HCT116 (cell line): Measurements from ENCODE around the gene MCM8. TPM values are rescaled to one million over a fixed set of nuclear protein-coding genes. Genes with fewer than 3 reads are reported as not detected.

ENCODE experiments used
- ATAC-seq: fragments of 200-7000 bp; cut with Tn5 transposase; 2 replicates; pipeline ENCODE4 v1.9.1; 2020; ENCODE audit warnings: mild to moderate bottlenecking, moderate library complexity
- BruUV-seq: library from RNA; stranded (reverse); fragments of 400-500 nt; replicated peaks from 2 replicates; lab custom pipeline; 2021; lab: Mats Ljungman, UMichigan
- CTCF ChIA-PET: fragments of 300-600 bp; sonication (Branson Sonifier 250); formaldehyde crosslinking; loops from one replicate; lab custom pipeline; 2021; ENCODE audit warnings: antibody characterized with exemption; lab: Charles Lee
- POLR2A ChIA-PET: fragments of 300-600, 350-600 bp; sonication (Branson Sonifier 250); formaldehyde crosslinking; loops from one replicate; lab custom pipeline; 2021; ENCODE audit warnings: antibody characterized with exemption; lab: Charles Lee
- RAD21 ChIA-PET, 2 experiments: fragments of 300-600 bp; sonication (Branson Sonifier 250); formaldehyde crosslinking; loops; one replicate each; lab custom pipeline; 2023; ENCODE audit warnings: low total read pairs in 2 of 2; ENCODE audit not compliant: uncharacterized antibody in 2 of 2, unreplicated experiment in 2 of 2, low non-redundant PET in 1 of 2; lab: Charles Lee
- DNase-seq: peaks from one replicate; pipeline ENCODE4 v3.0.0-alpha.2; 2010; ENCODE audit warnings: low read depth, low spot score
- H2AFZ ChIP-seq: fragments of 200-600 bp; shearing (Covaris generic), sonication (generic); 2 replicates; pipeline ENCODE4 v1.6.1; 2017; ENCODE audit warnings: low read depth, mixed run types, mixed read lengths, antibody characterized with exemption, low read length; ENCODE audit not compliant: poor library complexity, severe bottlenecking
- H3K27ac ChIP-seq: 2 replicates; pipeline ENCODE4 v1.5.1; 2012; ENCODE audit warnings: low read depth, low read length
- H3K27me3 ChIP-seq: fragments of 200-600 bp; sonication (generic); 2 replicates; pipeline ENCODE4 v1.6.1; 2016; ENCODE audit warnings: mixed run types, low read length, mixed read lengths; ENCODE audit not compliant: insufficient read depth
- H3K36me3 ChIP-seq, 2 experiments: fragments of 200-500 bp in 1 of 2; fragments of 200-600 bp in 1 of 2; sonication (Bioruptor generic) in 1 of 2; sonication (generic) in 1 of 2; 2 replicates each; pipeline versions ENCODE4 v1.5.1 to v1.6.1; 2014 to 2016; ENCODE audit warnings: low read length in 2 of 2, inconsistent platforms in 1 of 2, mixed read lengths in 1 of 2, mixed run types in 1 of 2; ENCODE audit not compliant: insufficient read depth in 2 of 2, control insufficient read depth in 1 of 2
- H3K4me1 ChIP-seq, 2 experiments: fragments of 200-600 bp in 1 of 2; sonication (generic) in 1 of 2; 2 replicates each; pipeline versions ENCODE4 v1.5.1 to v1.6.1; 2012 to 2017; ENCODE audit warnings: low read length in 2 of 2, inconsistent platforms in 1 of 2, mild to moderate bottlenecking in 1 of 2, mixed read lengths in 1 of 2, mixed run types in 1 of 2, moderate library complexity in 1 of 2; ENCODE audit not compliant: insufficient read depth in 2 of 2, control insufficient read depth in 1 of 2
- H3K4me2 ChIP-seq: fragments of 200-600 bp; sonication (generic); 2 replicates; pipeline ENCODE4 v1.6.1; 2017; ENCODE audit warnings: mixed run types, low read length, mixed read lengths
- H3K4me3 ChIP-seq, 2 experiments: fragments of 200-600 bp in 1 of 2; sonication (generic) in 1 of 2; replicated peaks in 1 of 2; 2 replicates each; pipeline ENCODE4 v1.5.1; 2011 to 2016; ENCODE audit warnings: low read length in 2 of 2, control low read depth in 1 of 2, low read depth in 1 of 2, mild to moderate bottlenecking in 1 of 2, mixed read lengths in 1 of 2, mixed run types in 1 of 2
- H3K79me2 ChIP-seq: fragments of 200-600 bp; sonication (generic); 2 replicates; pipeline ENCODE4 v1.6.1; 2017; ENCODE audit warnings: mild to moderate bottlenecking, mixed run types, low read length, moderate library complexity, mixed read lengths; ENCODE audit not compliant: insufficient read depth
- H3K9ac ChIP-seq: fragments of 200-600 bp; sonication (generic); 2 replicates; pipeline ENCODE4 v1.6.1; 2016; ENCODE audit warnings: low read length, mixed read lengths
- H3K9me2 ChIP-seq: fragments of 200-600 bp; sonication (generic), shearing (Covaris generic); 2 replicates; pipeline ENCODE4 v1.6.1; 2017; ENCODE audit warnings: mixed run types, mild to moderate bottlenecking, moderate library complexity; ENCODE audit not compliant: insufficient read depth
- H3K9me3 ChIP-seq, 2 experiments: fragments of 200-500 bp in 1 of 2; fragments of 200-600 bp in 1 of 2; sonication (Bioruptor generic) in 1 of 2; sonication (generic) in 1 of 2; 2 replicates each; pipeline ENCODE4 v1.6.1; 2014 to 2017; ENCODE audit warnings: low read length in 2 of 2, mixed read lengths in 2 of 2, inconsistent platforms in 1 of 2, low read depth in 1 of 2, mild to moderate bottlenecking in 1 of 2, mixed run types in 1 of 2, moderate library complexity in 1 of 2; ENCODE audit not compliant: control insufficient read depth in 1 of 2, insufficient read depth in 1 of 2
- H4K20me1 ChIP-seq: fragments of 200-600 bp; sonication (generic), shearing (Covaris generic); 2 replicates; pipeline ENCODE4 v1.6.1; 2017; ENCODE audit warnings: mixed run types, mild to moderate bottlenecking, moderate library complexity; ENCODE audit not compliant: insufficient read depth
- ATF3 ChIP-seq: IDR thresholded peaks from 2 replicates; pipeline ENCODE4 v1.6.1; 2012
- CBX3 ChIP-seq: IDR thresholded peaks from 2 replicates; pipeline ENCODE4 v1.6.1; 2012; ENCODE audit warnings: low read depth
- CEBPB ChIP-seq: IDR thresholded peaks from 2 replicates; pipeline ENCODE4 v1.6.1; 2012; ENCODE audit warnings: low read depth
- CTCF ChIP-seq, 3 experiments: fragments of 200-600 bp in 1 of 3; sonication (generic) in 1 of 3; IDR thresholded peaks in 2 of 3; conservative IDR thresholded peaks in 1 of 3; 2 replicates each; pipeline ENCODE4 v1.5.1; 2012 to 2017; ENCODE audit warnings: low read depth in 2 of 3, low read length in 2 of 3, antibody characterized with exemption in 1 of 3, borderline replicate concordance in 1 of 3, control low read depth in 1 of 3, mild to moderate bottlenecking in 1 of 3, mixed read lengths in 1 of 3, mixed run types in 1 of 3, moderate library complexity in 1 of 3; ENCODE audit not compliant: insufficient read depth in 1 of 3
- EGR1 ChIP-seq: IDR thresholded peaks from 2 replicates; pipeline ENCODE4 v1.6.1; 2012; ENCODE audit warnings: low read depth
- ELF1 ChIP-seq: IDR thresholded peaks from 2 replicates; pipeline ENCODE4 v1.6.1; 2012; ENCODE audit warnings: low read depth, borderline replicate concordance
- EZH2 ChIP-seq: fragments of 200-600 bp; sonication (generic); IDR thresholded peaks from 2 replicates; pipeline ENCODE4 v1.6.1; 2017; ENCODE audit warnings: antibody characterized with exemption, mixed run types
- FOSL1 ChIP-seq: IDR thresholded peaks from 2 replicates; pipeline ENCODE4 v1.6.1; 2012; ENCODE audit warnings: low read depth
- JUND ChIP-seq: IDR thresholded peaks from 2 replicates; pipeline ENCODE4 v1.6.1; 2012
- MAX ChIP-seq: IDR thresholded peaks from 2 replicates; pipeline ENCODE4 v1.6.1; 2012
- POLR2A ChIP-seq: IDR thresholded peaks from 2 replicates; pipeline ENCODE4 v1.7.0; 2011; ENCODE audit warnings: borderline replicate concordance; ENCODE audit not compliant: insufficient read depth, insufficient read length; ENCODE audit errors: extremely low read depth
- POLR2AphosphoS5 ChIP-seq: IDR thresholded peaks from 2 replicates; pipeline ENCODE4 v1.6.1; 2011; ENCODE audit warnings: mild to moderate bottlenecking, low read depth, low read length, moderate library complexity
- REST ChIP-seq: IDR thresholded peaks from 2 replicates; pipeline ENCODE4 v1.6.1; 2012; ENCODE audit warnings: low read depth
- SRF ChIP-seq: IDR thresholded peaks from 2 replicates; pipeline ENCODE4 v1.6.1; 2012; ENCODE audit warnings: low read depth
- YY1 ChIP-seq: IDR thresholded peaks from 2 replicates; pipeline ENCODE4 v1.6.1; 2011; ENCODE audit warnings: low read length, low read depth, moderate library complexity, mild to moderate bottlenecking; ENCODE audit not compliant: insufficient replicate concordance; ENCODE audit errors: extremely low read depth
- ZFX ChIP-seq: fragments of 450-650 bp; IDR thresholded peaks from 2 replicates; pipeline ENCODE4 v1.6.1; 2017
- intact Hi-C: fragments of 100-400 bp; cut with micrococcal nuclease; formaldehyde crosslinking; loops from 2 replicates; pipeline ENCODE4 v1.10.0; 2022
- total RNA-seq: library from RNA; stranded (reverse); gene quantifications from one replicate; pipeline ENCODE4 v1.2.1, GENCODE V29; 2021; ENCODE audit not compliant: unreplicated experiment

The MCM8 gene
- total RNA-seq, 1 experiment from 2014 or later = 21.9 TPM

- TF ChIP-seq CTCF (IDR thresholded peaks at IDR 0.05 in 2 of 3, conservative IDR thresholded peaks at IDR 0.05 in 1 of 3; ENCODE audit: borderline replicate concordance in 1 of 3, insufficient read depth in 1 of 3, low read depth in 2 of 3, low read length in 2 of 3) (no peak), MAX (peak; percentile 99), CBX3 (peak; percentile 59), CEBPB (no peak), POLR2A (peak; percentile 50)
Observed at GRCh38 chr20:5950271-5951031, at the start of gene MCM8, which contains the start of gene TRMT6 (continued).

GRCh38 chr20:5900908-5901307 lies 49.5 kb upstream of the MCM8 start:
- BruUV-seq = no TSS peak
- RAD21 ChIA-PET = no interaction called here
- ATAC-seq = no peak
- no peak for TF ChIP-seq ELF1
- no peak for TF ChIP-seq REST
- TF ChIP-seq FOSL1 = no peak
- no peak for TF ChIP-seq YY1
- no peak for TF ChIP-seq ZFX
- no peak for TF ChIP-seq ATF3
- TF ChIP-seq MAX = no peak
- no peak for TF ChIP-seq EZH2
- no peak for TF ChIP-seq POLR2A
- TF ChIP-seq EGR1 = no peak
- no peak for TF ChIP-seq SRF
- TF ChIP-seq CTCF (IDR thresholded peaks at IDR 0.05 in 2 of 3, conservative IDR thresholded peaks at IDR 0.05 in 1 of 3; ENCODE audit: borderline replicate concordance in 1 of 3, insufficient read depth in 1 of 3, low read depth in 2 of 3, low read length in 2 of 3) = no peak
- TF ChIP-seq POLR2AphosphoS5 = no peak
- TF ChIP-seq CBX3 = no peak
- no peak for TF ChIP-seq JUND

More at GRCh38 chr20:5900908-5901307, 49.5 kb upstream of the MCM8 start:
- Histone ChIP-seq H3K9me2 (no peaks in the 10 kb centered on the region), H3K9me3 (no peaks in the 10 kb centered on the region), H3K9ac (no peak overlapping the region), H3K4me2 (no peak overlapping the region), H3K36me3 (no peaks in the 10 kb centered on the region), H3K4me3 (no peak overlapping the region), H3K27me3 (peaks cover 68% of the 10 kb centered on the region), H3K79me2 (no peaks in the 10 kb centered on the region), H4K20me1 (no peaks in the 10 kb centered on the region), H2AFZ (no peak overlapping the region), H3K4me1 (no peaks in the 10 kb centered on the region), H3K27ac (no peak overlapping the region)
- no peak for DNase-seq
- POLR2A ChIA-PET = no interaction called here
- intact Hi-C loops = no loop called here
- CTCF ChIA-PET = no interaction called here
